C1 segment of cervical spinal cord (tissue), 14 donors: ENCODE data around the gene EMP2.
"Not testable (repeated sequence)": the region's sequence is repeated elsewhere in the genome, so short reads cannot be mapped to it uniquely, and the experiment has no call there.

Source experiments
- DNase-seq, 14 donors: peaks; one replicate each; lab custom pipeline; 2025; lab: John Stamatoyannopoulos, UW

EMP2 gene

GRCh38 chr16:10552281-10552680 lies 28.1 kb downstream of the EMP2 start:
- no peak for DNase-seq

- DNase-seq, result no peak
Measured at GRCh38 chr16:10551881-10552280, 28.5 kb downstream of the EMP2 start.

DNA sequence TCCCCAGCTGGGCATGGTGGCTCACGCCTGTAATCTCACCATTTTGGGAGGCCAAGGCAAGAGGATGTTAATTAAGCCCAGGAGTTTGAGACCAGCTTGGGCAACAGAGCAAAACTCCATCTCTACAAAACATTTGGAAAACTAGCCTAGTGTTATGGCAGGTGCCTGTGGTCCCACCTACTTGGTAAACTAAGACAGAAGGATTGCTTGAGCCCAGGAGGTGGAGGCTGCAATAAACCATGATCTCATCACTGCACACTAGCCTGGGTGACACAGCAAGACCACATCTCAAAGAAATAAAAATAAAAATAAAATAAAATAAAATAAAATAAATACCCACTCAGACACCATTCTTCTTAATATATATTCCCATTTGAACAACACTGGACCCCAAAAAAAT lies 32.0 kb downstream of the EMP2 start:
- DNase-seq, result no peak

- DNase-seq, result no peak
Measured at GRCh38 chr16:10547708-10548107, 32.7 kb downstream of the EMP2 start.

- no peak for DNase-seq
Measured at GRCh38 chr16:10543231-10543977, 37.0 kb downstream of the EMP2 start.

DNA sequence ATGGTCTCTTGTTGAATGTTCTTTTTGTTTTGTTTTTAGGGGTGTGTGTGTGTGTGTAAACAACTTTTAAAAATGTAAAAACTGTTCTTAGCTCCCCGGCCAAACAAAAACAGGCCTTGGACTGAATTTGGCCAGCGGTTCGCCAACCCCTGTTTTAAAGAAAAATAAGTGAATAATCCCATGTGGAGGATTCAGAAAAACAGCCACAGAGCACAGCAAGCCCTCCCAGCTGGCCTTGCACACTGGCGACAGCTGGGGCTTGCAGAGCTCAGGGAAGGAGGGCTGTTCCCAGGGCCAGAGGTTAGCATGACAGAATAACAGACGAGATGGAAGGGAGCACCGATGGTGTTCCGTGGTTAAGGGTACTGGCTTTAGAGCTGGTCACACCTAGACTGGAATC lies 39.0 kb downstream of the EMP2 start:
- DNase-seq, result no peak

GRCh38 chr16:10539793-10540192 lies 40.6 kb downstream of the EMP2 start:
- DNase-seq, result no peak

- DNase-seq, result no peak
Measured at GRCh38 chr16:10539236-10539635, 41.2 kb downstream of the EMP2 start.

GRCh38 chr16:10538583-10538982 lies 41.8 kb downstream of the EMP2 start:
- DNase-seq, result no peak

DNA sequence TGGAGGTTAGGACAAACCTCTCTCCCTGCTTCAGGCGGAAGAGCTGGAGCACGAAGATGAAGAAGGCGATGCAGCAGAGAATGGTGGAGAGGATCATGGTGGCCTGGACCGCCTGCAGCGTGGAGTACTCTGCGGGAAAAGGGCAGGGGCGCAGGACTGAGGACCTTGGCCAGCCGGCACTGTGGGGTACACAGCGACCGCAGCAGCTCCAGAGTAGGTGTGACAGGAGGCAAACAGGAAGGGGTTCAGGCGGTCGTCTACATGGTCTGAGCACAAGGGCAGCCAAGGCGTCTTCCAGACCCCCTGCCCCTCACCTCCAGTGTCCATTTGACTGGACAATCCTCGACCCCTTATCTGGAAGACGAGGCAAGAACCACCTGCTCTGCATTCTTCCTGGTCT lies 42.5 kb downstream of the EMP2 start:
- DNase-seq, result no peak

DNA sequence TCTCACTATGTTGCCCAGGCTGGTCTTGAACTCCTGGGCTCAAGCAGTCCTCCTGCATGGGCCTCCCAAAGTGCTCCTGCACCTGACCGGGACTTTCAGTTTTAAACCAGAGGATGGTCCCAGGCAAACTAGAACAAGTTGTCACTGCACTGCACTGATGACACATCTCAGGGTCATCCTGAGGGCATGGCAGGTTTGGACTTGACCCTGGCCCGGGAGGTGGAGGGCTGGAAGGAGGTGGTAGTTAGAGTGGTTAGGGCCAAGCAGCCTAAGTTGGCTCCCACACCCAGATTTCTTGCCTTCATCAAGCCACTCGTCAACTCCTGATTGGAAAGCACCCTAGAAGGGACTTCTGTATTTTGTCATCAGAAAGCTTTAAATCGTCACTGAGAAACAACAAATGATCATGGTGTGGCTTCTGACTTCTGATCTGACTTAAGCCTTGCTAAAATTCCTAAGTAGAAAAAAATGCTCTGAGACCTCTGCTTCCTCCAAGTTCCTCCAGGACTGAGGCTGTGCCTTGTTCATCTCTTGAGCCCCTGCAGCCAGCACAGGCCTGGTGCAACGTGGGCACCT lies 43.5 kb downstream of the EMP2 start:
- no peak for DNase-seq

DNA sequence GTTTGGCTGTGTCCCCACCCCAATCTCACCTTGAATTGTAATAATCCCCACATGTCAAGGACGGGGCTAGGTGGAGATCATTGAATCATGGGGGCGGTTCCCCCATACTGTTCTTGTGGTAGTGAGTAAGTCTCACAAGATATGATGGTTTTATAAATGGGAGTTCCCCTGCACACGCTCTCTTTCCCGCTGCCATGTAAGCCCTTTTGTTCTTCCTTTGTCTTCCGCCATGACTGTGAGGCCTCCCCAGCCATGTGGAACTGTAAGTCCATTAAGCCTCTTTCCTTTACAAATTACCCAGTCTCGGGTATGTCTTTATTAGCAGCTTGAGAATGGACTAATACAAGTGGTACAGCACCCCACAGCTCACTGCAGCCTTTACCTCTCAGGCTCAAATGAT lies 44.1 kb downstream of the EMP2 start:
- not testable (repeated sequence) for DNase-seq

DNA sequence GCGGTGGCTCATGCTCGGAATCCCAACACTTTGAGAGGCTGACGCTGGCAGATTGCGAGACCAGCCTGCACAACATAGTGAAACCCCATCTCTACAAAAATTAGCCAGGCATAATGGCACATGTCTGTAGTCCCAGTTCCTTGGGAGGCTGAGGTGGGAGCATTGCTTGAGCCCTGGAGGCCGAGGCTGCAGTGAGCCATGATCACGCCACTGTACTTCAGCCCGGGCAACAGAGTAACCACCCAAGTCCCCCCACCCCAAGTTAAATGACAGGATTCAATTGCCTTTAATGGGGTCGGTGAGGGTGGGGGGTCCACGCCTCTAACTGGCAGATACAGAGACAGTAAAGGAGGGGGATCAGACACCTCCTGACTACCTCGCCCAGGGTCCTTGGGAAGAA lies 44.9 kb downstream of the EMP2 start:
- no peak for DNase-seq

- DNase-seq, result no peak
Measured at GRCh38 chr16:10534748-10535147, 45.6 kb downstream of the EMP2 start.

- not testable (repeated sequence) for DNase-seq
Measured at GRCh38 chr16:10533612-10534011, 46.8 kb downstream of the EMP2 start.

DNA sequence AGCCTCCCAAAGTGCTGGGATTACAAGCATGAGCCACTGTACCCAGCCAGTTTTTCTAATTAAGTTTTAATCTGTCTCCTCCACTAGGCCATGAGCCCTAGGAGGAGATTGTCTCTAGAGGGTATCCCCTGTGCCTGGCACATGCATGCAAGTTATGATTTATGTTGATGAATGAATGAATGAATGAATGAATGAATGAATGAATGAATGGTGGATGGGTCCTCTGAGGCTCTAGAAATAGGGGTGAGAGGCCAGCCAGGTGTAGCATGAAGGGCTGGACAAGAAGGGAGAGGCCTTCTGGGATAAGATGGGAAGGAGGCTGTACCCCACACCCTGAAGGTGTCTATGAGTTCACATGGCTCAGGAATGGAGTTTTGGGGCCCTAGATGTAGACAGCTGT lies 48.8 kb downstream of the EMP2 start:
- no peak for DNase-seq

- DNase-seq, result no peak
Measured at GRCh38 chr16:10530685-10531084, 49.7 kb downstream of the EMP2 start.

DNA sequence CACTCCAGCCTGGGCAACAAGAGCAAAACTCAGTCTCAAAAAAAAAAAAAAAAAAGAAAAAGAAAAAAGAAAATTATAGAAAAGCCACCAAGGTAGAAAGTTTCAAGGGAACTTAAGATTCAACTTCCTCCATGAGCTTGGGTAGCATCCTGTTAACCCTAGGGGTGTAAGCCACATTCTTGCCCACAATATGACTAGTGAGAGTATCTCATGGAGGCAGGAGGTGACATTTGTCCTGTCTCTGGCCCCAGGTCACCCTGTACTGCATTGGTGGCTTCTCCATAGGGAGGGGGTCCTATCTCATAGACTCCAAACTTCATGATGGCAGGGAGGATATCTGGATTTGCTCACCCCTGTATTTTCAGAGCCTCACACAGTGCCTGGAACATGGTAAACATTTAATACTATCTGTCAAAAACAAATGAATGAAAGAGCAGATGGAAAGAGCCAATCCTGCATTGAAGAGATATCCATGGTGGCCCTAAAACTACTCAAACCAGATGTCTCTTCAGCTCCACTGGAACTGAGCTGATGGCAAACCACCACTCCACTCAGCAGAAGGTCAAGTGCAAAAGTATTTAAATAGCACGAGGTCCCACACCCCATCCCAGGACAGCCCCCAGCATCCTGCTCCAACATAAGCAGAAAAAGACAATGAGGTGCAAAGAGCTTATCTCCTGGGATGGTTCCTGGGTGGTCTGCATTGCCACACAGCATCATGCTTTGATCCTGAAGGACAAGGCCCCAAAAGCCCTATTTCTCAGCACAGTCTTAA lies 50.3 kb downstream of the EMP2 start:
- no peak for DNase-seq

GRCh38 chr16:10528635-10529034 lies 51.8 kb downstream of the EMP2 start:
- DNase-seq, result no peak

GRCh38 chr16:10526962-10527361 lies 53.4 kb downstream of the EMP2 start:
- DNase-seq, result no peak

- no peak for DNase-seq
Measured at GRCh38 chr16:10525214-10525825, 55.1 kb downstream of the EMP2 start.

DNA sequence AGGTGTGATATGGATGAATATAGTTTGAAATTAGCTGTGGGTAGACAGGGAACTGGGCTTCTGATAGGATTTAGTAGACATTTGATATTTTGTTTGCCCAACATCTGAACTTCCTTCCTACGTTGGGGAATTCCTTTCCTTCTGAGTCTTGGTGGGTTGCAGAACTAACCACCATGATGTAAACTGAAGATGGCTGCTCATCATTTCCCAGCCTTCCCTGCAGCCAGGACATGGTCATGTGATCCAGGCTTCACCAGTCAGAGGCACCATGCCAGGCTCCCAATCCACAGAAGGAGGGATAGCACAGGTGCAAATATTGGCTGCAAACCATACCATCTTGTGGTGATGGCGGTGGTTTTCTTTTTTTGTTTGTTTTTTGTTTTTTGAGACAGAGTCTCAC lies 57.4 kb downstream of the EMP2 start:
- DNase-seq, result no peak
